Liver (tissue), 3 donors: ENCODE data around the gene KLK15.

Experiments
- ATF3 ChIP-seq: IDR thresholded peaks from 2 replicates; pipeline ENCODE4 v1.6.1; 2016; ENCODE audit warnings: antibody characterized with exemption
- CTCF ChIP-seq: fragments of 150-350 bp; IDR thresholded peaks from 2 replicates; pipeline ENCODE4 v1.5.1; 2017; ENCODE audit warnings: improper control_type of control experiment, low read depth, low read length; ENCODE audit not compliant: missing input control
- MAX ChIP-seq: IDR thresholded peaks from 2 replicates; pipeline ENCODE4 v1.6.1; 2016; ENCODE audit warnings: antibody characterized with exemption
- RAD21 ChIP-seq, 2 donors: IDR thresholded peaks; 2 replicates each; pipeline ENCODE4 v1.6.1; 2016; ENCODE audit warnings: antibody characterized with exemption in 2 of 2, mild to moderate bottlenecking in 2 of 2
- RXRA ChIP-seq, 2 donors: IDR thresholded peaks; 2 replicates each; pipeline ENCODE4 v1.6.1; 2017 to 2018; ENCODE audit warnings: antibody characterized with exemption in 2 of 2, mild to moderate bottlenecking in 1 of 2
- TAF1 ChIP-seq: conservative IDR thresholded peaks from 2 replicates; pipeline ENCODE4 v1.6.1; 2016; ENCODE audit warnings: antibody characterized with exemption, mild to moderate bottlenecking
- YY1 ChIP-seq: IDR thresholded peaks from 2 replicates; pipeline ENCODE4 v1.6.1; 2016; ENCODE audit warnings: antibody characterized with exemption, mild to moderate bottlenecking
- TF ChIP-seq, protein P1 (sequence below): IDR thresholded peaks from 2 replicates; pipeline ENCODE4 v1.6.1; 2016; ENCODE audit warnings: antibody characterized with exemption, mild to moderate bottlenecking
- donor health status: healthy.
- donor health status: healthy.

DNA sequence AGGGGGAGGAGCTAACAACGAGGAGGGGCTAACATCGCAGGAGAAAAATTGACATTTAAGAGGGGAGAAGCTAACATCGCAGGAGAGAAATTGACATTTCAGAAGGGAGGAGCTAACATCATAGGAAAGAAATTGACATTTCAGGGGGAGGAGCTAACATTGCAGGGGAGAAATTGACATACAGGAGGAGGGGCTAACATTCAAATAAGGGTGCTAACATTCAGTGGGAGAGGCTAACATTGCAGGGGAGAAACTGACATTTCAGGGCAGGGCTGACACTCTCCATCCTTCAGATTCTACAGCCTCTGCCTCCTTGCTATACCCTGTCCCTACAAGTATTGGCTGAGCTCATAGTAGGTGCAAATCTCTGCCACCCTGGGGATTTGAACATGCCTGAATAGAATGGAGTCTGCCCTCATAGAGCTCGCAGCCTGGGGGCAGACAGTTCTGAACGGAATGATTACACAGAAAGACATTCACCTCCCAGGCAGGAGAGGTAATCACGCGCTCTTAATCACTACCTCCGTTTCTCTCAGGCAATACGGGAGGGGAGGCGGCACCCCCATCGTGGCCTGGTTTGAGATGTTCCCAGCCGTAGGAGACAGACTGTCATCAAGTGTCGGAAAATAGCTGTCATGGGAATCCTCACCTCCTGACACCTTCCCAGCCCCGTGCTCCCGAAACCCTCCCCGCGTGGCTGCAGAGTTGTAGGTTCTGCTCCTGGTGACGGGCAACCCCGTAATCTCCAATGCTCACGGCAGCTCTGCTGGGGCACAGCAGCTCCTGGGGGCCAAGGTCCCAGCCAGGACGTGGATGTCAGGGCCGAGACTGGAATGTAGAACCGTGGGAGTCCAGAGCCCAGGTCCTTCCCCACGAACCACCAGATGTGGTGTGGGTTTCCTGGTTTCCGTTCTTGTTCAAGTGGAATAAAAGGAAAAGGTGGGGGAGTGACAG is 53.6 kb downstream of the KLK15 start:
- TF ChIP-seq MAX (no peak), CTCF (no peak), RAD21 (IDR thresholded peaks at IDR 0.05) (no peak), ATF3 (no peak), YY1 (no peak), TAF1 (no peak), RXRA (IDR thresholded peaks at IDR 0.05) (no peak)
- TF ChIP-seq, protein P1, sequence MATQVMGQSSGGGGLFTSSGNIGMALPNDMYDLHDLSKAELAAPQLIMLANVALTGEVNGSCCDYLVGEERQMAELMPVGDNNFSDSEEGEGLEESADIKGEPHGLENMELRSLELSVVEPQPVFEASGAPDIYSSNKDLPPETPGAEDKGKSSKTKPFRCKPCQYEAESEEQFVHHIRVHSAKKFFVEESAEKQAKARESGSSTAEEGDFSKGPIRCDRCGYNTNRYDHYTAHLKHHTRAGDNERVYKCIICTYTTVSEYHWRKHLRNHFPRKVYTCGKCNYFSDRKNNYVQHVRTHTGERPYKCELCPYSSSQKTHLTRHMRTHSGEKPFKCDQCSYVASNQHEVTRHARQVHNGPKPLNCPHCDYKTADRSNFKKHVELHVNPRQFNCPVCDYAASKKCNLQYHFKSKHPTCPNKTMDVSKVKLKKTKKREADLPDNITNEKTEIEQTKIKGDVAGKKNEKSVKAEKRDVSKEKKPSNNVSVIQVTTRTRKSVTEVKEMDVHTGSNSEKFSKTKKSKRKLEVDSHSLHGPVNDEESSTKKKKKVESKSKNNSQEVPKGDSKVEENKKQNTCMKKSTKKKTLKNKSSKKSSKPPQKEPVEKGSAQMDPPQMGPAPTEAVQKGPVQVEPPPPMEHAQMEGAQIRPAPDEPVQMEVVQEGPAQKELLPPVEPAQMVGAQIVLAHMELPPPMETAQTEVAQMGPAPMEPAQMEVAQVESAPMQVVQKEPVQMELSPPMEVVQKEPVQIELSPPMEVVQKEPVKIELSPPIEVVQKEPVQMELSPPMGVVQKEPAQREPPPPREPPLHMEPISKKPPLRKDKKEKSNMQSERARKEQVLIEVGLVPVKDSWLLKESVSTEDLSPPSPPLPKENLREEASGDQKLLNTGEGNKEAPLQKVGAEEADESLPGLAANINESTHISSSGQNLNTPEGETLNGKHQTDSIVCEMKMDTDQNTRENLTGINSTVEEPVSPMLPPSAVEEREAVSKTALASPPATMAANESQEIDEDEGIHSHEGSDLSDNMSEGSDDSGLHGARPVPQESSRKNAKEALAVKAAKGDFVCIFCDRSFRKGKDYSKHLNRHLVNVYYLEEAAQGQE: no peak
